ENCODE measurements around the gene USP14.

- TF ChIP-seq, protein P1, sequence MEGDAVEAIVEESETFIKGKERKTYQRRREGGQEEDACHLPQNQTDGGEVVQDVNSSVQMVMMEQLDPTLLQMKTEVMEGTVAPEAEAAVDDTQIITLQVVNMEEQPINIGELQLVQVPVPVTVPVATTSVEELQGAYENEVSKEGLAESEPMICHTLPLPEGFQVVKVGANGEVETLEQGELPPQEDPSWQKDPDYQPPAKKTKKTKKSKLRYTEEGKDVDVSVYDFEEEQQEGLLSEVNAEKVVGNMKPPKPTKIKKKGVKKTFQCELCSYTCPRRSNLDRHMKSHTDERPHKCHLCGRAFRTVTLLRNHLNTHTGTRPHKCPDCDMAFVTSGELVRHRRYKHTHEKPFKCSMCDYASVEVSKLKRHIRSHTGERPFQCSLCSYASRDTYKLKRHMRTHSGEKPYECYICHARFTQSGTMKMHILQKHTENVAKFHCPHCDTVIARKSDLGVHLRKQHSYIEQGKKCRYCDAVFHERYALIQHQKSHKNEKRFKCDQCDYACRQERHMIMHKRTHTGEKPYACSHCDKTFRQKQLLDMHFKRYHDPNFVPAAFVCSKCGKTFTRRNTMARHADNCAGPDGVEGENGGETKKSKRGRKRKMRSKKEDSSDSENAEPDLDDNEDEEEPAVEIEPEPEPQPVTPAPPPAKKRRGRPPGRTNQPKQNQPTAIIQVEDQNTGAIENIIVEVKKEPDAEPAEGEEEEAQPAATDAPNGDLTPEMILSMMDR (conservative IDR thresholded peaks at IDR 0.05; ENCODE audit: low read depth in 2 of 2): no peak
- TF ChIP-seq REST (IDR thresholded peaks at IDR 0.05; ENCODE audit: unreplicated experiment) (no peak), EZH2phosphoT487 (IDR thresholded peaks at IDR 0.05; ENCODE audit: unreplicated experiment) (no peak), POLR2AphosphoS5 (IDR thresholded peaks at IDR 0.05; ENCODE audit: low read depth) (no peak), EZH2 (IDR thresholded peaks at IDR 0.05; ENCODE audit: low read depth, unreplicated experiment) (no peak), CREB1 (CRISPR knock-in tag; IDR thresholded peaks at IDR 0.05; ENCODE audit: low read depth) (no peak), JUNB (IDR thresholded peaks at IDR 0.05; ENCODE audit: unreplicated experiment) (no peak), NANOG (IDR thresholded peaks at IDR 0.05; ENCODE audit: borderline replicate concordance) (no peak)
- TF ChIP-seq, protein P2, sequence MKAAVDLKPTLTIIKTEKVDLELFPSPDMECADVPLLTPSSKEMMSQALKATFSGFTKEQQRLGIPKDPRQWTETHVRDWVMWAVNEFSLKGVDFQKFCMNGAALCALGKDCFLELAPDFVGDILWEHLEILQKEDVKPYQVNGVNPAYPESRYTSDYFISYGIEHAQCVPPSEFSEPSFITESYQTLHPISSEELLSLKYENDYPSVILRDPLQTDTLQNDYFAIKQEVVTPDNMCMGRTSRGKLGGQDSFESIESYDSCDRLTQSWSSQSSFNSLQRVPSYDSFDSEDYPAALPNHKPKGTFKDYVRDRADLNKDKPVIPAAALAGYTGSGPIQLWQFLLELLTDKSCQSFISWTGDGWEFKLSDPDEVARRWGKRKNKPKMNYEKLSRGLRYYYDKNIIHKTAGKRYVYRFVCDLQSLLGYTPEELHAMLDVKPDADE (IDR thresholded peaks at IDR 0.05): no peak
Observed at GRCh38 chr18:253121-253520, 94.8 kb downstream of the USP14 start.

All from GM23338 (cell line).